C1 segment of cervical spinal cord (tissue), 14 donors: Measurements from ENCODE around the gene APCDD1L.
A peak's percentile ranks its signal among the peaks of the same experiment; 100 is the strongest.

Experiments used
- DNase-seq, 14 donors: peaks; one replicate each; lab custom pipeline; 2025; lab: John Stamatoyannopoulos, UW

The APCDD1L gene

DNA sequence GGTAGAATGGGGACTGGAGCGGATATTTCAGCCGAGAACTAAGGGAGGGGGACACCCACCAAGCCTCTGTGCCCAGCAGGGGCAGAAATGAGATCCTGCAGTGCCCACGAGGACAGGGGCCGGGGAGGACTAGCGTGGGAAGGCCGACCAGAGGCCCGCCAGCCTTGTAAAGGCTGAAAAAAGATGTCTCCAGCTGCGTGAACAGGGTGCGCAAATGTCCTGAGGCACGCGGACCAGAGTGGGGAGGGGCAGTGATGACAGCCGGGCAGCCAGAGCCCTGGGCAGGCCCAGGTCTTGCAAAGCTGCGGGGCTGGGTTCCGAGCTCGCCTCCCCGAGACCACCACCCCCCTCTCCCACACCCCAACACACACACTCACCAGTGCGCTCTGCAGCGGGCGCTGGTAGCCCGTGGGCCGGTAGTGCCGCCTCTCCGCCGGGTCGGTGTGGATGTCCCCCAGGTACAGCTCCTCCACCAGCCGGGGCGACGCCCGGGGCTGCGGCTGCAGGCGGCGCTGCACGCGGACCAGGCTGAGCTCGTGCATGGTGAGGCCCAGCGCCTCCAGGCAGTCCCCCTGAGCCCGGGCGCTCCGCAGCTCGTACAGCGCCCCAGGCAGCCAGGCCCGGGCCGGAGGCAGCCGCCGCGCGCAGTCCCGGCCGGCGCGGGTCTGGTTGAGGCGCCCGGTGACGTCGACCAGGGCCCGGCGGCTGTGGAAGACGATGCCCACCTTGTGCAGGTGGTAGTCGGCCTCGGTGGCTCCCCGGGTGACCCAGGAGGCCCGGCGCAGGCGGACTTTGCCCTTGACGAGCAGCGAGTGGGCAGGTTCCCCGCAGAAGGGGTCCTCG is 48.2 kb downstream of the APCDD1L start:
- DNase-seq = no peak

DNA sequence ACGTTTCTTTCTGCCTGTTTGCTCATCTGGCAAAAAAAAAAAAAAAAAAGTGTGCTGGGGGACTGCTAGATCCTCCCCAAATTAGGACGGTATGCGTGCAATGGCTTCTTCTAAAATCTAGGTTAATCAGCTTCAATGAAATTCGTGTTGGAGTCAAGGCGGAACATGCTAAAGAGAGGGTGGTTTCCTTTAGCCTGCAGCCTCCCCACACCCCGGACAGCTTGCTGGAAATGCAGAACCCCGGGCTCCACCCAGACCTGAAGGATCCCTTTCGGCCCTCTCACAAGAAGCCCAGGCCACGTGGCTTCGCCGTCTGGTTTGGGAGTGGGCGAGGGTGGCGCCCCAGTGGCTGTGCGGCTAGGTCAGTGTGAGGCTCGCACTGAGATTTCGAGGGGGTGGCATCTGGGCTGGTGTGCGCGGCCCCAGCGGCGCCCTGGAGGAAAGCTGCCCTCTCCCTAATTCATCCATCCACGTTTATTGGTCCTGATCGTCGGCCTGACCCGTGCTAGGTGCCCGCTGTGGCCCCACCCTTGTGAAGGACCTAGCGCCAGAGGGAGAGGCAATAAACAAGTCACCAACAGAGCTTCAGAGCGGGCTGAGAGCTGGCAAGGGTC is 49.0 kb downstream of the APCDD1L start:
- no peak for DNase-seq

DNA sequence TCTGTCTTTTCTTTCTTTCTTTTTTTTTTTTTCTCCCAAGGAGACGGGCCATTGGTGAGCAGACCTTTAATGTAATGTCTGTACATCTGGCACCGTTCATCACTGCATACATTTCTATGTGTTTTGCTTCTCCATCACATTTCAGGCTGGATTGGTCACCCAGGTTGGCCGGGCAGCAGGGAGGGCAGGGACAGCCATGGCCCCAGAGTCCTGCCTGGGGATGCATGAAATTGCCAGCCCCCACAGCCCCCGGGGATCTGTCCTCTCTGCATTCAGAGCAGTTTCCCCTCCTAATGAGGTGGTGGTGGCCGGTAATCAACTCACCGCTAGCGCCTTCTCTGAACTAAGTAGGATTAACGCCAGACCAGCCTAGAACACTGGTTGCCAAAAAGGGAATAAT is 50.4 kb downstream of the APCDD1L start:
- DNase-seq = no peak

DNA sequence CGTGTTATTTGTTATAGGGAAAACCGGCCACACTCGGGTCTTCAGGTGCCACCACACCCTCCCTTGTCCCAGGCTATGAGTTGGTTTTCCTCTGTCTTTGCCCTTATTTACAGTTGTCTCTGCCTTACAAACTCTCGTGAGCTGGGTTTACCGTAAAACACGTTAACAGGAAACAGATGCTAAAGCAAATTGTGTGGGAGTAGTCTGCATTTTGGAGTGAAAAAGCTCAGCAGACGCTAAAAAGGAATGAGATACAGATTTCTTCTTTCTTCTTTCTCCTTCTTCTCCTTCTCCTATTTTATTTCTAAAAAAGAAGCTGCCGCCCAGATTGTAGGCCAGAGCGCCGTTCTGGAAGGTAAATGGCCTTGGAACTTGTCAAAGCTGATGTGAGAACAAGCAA is 51.9 kb downstream of the APCDD1L start:
- DNase-seq = no peak

DNA sequence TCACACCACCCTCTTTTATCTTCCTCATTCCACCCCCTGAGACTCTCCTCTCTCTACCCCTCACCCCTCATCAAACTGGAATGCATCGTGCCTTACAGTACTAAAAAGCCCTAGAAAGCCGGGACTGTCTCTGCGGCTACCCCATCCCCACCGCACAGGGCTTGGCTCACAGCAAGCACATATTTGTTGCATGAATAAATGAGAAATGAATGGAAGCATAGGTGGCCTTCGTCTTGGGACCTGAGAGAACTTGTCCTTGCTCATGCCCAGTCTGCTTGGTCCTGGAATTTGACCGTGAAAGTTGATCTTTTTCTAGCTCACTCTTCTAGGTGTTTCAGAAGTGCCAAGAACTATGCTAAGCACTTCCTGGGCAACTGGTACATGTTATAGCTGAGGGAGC is 53.3 kb downstream of the APCDD1L start:
- DNase-seq = no peak

DNA sequence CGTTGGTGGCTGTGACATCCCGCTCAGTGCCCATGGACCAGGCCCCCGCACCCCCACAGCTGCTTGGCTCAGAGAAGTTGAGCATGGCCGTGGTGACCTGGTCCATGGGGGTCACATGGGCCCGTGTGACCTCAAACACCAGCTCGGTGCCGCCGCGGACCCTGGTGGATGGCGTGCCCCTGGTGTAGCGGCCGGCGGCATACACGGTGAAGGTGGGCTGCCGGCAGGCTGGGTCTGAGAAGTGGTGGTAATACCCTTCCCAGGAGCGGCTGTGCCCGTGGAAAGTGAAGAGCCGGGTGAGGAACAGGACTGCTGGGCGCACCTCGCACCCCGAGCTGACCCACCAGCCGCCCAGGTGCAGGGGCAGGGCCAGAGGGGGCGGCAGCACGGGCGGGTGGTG is 54.1 kb downstream of the APCDD1L start:
- no peak for DNase-seq

DNA sequence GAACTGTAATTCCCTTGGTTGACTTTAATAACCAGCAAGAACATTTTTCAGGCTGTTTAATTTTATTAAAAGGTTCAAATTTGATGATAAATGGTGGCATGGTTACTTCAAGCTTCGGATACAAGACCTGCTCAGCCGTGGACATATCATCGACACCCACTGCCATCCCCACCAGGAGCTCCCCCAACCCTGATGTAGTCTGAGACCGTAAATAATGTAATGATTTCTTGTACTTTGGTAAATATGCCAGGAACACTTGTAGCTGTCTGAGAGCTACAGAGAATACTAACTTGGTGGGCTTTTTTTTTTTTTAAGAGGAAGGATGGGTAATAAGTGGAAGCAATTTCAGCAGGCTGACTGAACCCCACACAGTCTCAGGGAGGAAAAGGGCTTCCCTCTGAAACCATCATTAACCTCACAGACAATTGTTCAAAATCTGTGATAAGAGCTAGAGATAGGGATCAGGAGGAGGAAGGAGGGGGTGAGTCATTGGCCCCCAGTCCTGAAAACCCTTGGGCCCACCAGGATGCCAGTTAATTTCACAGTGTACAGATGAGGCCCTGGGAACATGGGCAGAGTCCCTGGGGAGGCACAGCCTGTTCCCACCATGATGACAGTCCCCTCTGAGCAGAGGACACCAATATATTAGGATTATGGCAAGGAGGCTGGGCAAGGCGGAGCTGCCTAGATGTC is 56.0 kb downstream of the APCDD1L start:
- DNase-seq = no peak

DNA sequence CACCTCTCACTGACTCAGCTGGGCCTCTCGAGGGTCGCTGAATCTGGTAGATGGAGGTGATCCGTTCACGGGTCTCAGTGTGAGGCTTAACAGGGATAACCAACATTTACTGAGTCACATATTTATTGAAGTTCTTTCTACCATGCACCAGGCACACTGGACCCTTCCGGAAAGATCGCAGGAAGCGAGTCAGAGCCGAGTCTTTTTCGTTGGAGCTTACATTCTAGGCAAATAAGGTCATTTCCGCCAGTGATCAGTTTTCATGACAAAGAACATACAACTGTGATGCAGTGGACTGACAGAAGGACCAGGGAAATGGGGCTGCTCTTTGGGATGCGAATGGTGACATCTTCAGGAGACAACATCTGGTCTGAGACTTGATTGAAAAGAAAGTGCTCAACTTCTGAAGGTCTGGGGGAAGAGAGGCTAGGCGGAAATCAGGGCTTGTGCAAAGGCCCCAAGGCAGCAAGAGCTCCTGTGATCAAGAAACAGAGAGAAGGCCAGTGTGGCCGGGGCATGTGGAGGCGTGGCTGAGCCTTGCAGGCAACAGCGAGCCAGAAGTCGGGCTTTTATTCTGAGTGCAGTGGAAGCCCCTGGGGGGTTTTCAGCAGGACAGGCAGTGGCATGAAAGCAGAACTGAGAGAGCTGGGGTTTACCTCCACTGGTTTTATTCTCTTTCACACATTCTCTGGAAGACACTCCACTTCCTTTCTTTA is 56.7 kb downstream of the APCDD1L start:
- no peak for DNase-seq

DNA sequence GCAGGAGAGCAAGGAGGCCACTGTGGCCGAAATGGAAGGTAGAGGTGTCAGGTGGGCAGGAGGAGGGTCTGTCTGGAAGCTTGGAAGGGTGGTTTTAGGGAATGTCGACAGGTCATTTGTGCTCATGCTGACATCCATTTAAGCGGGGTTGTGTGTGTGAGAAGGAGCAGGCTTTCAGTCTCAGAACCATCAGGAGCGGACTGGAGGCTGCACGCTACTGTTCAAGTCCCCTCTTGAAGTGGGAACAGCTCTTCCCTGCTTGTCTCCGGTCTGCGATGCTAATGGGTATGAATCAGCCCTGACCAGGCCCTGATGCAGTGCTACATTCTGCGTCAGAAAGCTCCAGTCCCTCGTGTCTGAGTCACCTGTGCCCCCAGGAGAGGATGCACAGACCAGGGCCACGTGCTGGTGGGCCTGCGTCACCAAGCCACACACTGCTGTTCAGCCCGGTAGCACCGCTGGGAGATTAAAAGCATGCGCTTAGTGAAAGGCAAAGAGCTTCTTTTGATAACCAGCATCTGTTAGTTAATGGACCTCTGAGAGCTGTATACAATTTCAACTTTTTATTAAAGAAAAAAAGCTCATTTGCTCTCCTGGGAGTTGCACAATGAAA is 58.0 kb downstream of the APCDD1L start:
- DNase-seq = no peak

DNA sequence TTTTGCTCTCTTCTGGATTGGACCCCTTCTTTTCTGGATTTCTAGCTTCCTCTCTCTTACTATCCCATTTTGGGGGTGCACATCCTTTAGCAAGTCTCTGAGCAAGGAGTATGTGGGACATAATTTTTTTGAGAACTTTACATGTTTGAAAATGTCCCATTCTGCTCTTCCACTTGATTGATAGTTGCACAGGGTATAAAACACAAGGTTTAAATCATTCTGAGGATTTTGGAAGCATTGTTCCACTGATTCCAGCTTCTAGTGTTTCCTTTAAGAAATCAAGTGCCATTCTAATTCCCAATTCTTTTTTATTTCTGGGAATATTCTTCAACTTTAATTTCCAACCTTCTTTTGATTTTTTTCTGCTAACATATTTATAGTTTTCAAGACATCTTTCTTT is 60.7 kb downstream of the APCDD1L start:
- no peak for DNase-seq

DNA sequence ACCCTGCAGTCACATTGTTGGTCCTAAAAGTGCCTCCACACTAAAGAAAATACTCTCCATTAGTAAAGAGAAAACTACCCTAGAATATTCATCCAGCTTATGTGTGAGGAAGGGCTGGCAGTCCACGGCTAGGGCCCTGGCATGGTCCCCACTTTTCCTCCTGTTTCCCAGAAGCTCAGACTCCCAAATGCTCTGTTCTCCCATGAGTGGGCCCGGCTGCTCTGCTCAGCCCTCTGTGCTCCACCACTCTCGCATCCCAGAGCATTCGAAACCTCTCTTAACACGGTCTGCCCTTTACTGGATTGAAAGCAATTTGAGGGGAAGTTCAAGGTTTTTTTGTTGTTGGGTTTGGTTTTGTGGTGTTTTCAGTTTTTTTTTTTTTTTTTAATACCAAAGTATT is 61.8 kb downstream of the APCDD1L start:
- DNase-seq = no peak

DNA sequence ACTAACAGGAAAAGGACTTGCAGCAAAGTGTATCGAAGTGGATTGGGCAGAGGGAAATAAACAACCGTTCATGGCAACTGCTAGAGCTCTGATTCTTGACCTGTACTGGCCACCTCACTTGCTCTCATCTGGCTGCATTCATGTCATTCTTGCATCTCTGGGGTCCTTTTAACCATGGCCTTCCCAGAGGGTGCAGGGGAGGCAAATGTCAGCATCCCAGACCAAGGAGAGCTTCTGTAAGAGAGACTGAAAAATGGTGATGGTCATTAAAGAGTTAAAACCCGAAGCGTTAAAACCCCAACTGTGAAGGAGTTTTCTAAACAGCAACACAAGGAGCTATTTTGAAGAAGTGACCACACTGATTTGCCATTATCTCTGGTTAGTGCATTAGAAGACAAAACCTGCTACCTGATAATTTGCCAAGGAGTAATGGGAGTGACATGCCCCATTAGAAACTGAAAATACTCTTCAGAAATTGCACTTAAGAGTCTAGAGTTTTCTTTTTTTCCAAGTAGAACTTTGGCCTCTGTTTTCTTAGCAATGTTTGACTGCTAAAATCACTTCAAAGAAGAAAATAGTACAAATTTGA is 62.4 kb downstream of the APCDD1L start:
- DNase-seq = no peak

DNA sequence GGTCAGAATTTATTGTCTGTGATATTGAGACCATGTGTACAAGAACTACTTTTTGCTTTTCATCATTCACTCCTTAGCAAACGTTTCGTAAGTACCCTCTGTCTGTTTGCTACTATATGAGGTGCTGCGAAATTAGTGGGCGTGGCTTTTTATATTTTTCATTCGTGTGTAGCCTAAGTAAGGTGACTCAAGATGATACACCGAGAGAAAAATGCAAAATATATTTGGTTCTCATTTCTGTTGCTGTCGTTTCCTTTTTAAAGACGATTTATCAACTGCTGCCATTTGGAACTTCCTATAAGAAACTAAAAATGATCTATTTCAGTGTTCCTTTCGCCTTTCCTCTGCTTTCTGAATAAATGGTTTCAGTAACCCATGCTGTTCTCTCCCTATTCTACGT is 64.9 kb downstream of the APCDD1L start:
- DNase-seq = no peak

DNA sequence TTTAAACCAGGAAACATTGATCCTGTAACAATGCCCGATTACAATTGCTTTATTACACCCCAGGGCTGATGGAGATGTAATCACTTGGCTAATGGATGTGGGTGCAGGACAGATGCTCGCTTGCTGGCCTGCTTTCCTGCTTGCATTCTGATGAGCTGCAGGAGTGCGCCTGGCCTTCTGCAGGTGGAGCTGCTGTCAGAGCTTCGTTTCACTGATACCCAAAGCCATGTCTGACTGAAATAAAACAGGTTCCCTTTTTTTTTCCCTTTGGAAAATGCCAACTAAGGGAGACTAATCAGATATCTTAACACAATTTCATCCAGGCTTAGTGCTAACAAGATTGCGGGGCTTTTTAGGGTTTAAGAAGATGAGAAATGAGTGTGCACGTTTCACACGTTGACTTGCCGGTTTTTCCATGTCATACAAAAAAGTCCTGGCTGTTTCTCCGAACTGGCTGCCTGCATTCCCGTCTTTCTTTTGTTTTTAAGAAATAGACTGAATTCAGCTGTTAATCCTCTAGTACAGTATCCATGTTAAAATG is 65.4 kb downstream of the APCDD1L start:
- DNase-seq = no peak

DNA sequence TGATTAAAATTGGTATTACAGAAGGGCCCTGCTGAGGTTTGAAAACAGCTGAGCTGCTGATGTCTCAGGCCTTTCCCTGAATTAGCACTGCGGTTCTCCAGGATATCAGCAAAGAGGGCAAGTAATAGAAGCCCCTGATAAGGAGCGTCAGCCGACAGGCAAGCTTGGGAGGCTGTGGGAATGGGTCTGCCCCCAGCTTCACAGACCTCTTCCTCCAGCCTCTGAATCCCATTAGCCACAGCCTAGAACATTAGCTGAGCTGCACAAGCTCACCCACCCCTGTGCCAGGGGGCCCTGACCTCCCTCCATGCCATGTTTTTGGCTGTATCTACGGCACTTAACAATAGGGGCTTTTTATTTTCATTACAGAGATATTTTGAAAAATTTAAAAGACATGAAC is 66.2 kb downstream of the APCDD1L start:
- no peak for DNase-seq

DNA sequence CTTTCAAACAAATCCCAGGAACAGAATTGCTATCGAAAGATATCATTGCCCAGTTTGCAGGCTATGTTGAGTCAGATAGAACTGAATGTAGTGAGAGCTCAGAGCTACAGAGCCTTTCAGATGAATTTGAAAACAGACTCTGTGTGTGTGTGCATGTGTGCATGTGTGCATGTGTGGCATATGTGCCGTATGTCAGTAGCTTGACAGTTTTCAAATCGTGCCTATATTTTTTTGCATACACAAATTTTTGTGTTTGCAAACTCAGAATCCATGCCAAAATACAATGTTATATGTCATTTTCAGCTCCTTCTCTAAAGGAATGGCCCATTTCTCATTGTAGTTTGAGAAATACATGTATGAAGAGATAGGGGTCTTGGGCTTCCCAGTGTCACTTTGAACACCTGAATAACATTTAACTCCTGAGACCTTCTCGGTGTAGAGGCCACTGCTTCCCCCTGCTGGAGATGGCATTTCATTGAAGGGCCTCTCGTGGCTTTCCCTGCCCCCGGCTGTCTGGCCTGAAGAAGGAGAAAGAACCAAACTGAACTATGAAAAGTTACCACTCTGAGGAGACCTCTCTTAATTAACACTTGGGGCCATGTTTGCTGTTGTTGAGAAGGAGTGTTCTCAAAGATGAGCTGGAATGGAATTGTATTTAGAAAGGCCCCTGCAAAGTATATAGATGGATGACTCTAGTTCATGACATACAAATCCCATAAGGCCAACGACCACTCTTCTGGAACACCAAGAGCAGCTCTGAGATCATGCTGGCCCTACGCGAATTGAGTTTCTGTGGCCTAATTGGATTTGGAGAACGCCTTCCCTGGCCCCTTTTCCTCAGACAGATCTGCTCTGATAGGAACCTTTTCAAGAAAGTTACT is 67.4 kb downstream of the APCDD1L start:
- DNase-seq = peak in 3 of 14 donors; percentile 6 to 10 (median 6)

DNA sequence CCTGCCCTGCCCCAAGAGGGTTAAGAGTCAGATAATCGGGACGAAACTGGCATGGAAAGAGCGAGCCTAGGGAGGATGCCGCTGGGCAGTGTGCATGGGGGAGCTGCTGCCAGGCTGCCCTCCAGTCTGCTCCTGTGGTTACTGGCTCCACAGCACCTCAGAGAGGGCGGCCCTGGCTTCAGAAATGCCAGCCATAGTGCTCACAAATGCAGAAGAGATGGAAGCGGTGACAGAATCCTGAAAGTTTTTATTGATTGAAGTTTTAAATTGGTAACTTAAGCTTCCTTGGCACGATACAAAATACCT is 68.3 kb downstream of the APCDD1L start:
- DNase-seq = no peak

DNA sequence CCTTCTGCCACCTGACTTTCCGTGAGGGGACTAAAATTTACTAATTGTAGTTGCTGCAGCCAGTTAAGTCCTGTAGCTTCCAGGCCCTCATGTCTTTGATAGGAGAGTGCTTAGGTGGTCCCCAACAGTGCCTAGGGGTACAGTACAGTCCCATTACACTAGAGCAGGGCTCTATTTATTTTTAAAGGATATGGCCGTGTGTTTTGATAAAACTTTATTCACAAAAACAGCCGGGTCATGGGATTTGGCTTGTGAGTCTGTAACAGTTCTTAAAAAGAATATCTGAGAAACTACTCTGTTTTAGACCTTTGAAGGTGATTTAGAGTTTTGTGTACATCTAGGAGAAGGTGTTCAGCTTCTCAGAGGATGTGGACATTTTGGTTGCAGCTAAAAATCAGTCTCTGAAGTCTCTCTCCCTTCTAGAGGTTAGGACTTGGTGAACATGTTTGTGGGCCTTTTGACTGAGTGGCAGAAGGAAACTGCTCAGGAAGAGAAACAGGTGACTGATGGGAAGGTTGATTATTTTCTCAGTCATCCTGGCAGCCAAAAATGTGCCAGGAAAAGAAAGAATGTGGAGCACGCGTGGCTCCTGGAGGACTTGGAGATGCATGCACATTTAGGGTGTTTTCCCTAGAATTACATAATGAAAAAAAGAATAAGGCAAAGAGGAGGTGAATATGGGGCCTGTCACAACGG is 68.8 kb downstream of the APCDD1L start:
- no peak for DNase-seq

DNA sequence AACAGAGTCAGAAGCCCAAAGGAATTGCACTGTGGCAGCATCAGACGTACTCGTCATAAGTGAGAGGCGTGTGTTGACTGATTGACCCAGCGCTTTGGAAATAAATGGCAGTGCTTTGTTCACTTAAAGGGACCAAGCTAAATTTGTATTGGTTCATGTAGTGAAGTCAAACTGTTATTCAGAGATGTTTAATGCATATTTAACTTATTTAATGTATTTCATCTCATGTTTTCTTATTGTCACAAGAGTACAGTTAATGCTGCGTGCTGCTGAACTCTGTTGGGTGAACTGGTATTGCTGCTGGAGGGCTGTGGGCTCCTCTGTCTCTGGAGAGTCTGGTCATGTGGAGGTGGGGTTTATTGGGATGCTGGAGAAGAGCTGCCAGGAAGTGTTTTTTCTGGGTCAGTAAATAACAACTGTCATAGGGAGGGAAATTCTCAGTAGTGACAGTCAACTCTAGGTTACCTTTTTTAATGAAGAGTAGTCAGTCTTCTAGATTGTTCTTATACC is 70.4 kb downstream of the APCDD1L start:
- no peak for DNase-seq
